ENCODE data around the gene DLX4. TPM values are rescaled to one million over a fixed set of nuclear protein-coding genes. Genes with fewer than 3 reads are reported as not detected.

The DLX4 gene
- polyA plus RNA-seq, 2 donors = 0.28 to 1.0 TPM

GRCh38 chr17:49966767-49967166 is 2.2 kb upstream of the DLX4 start:
- WGBS, 2 donors = 46 to 62% methylated on average over 3 of the region's 3 CpGs
- H3K4me3 ChIP-seq (ENCODE audit: low read depth in 1 of 2, low read length in 2 of 2) = no peak overlapping the region
- peaks cover 3 to 6% of the 10 kb centered on the region in 2 donors for H3K4me1 ChIP-seq (ENCODE audit: control insufficient read depth in 2 of 2, insufficient read depth in 2 of 2, low read length in 1 of 2)
- H3K27me3 ChIP-seq (ENCODE audit: control insufficient read depth in 1 of 2, insufficient read depth in 2 of 2, low read length in 2 of 2) = peaks cover 0 to 25% of the 10 kb centered on the region in 2 donors
- H3K36me3 ChIP-seq (ENCODE audit: control insufficient read depth in 2 of 2, insufficient read depth in 2 of 2, low read length in 1 of 2) = no peaks in the 10 kb centered on the region
- H3K9me3 ChIP-seq (ENCODE audit: control insufficient read depth in 2 of 2, insufficient read depth in 1 of 2, low read depth in 1 of 2, low read length in 1 of 2) = no peaks in the 10 kb centered on the region
- H3K27ac ChIP-seq (ENCODE audit: low read depth in 2 of 2, low read length in 1 of 2) = no peak overlapping the region

GRCh38 chr17:49967205-49967604 is 1.8 kb upstream of the DLX4 start:
- Histone ChIP-seq H3K4me1 (ENCODE audit: control insufficient read depth in 2 of 2, insufficient read depth in 2 of 2, low read length in 1 of 2) (peaks cover 3 to 6% of the 10 kb centered on the region in 2 donors), H3K27ac (ENCODE audit: low read depth in 2 of 2, low read length in 1 of 2) (no peak overlapping the region), H3K4me3 (ENCODE audit: low read depth in 1 of 2, low read length in 2 of 2) (no peak overlapping the region), H3K36me3 (ENCODE audit: control insufficient read depth in 2 of 2, insufficient read depth in 2 of 2, low read length in 1 of 2) (no peaks in the 10 kb centered on the region), H3K27me3 (ENCODE audit: control insufficient read depth in 1 of 2, insufficient read depth in 2 of 2, low read length in 2 of 2) (peaks cover 0 to 25% of the 10 kb centered on the region in 2 donors), H3K9me3 (ENCODE audit: control insufficient read depth in 2 of 2, insufficient read depth in 1 of 2, low read depth in 1 of 2, low read length in 1 of 2) (no peaks in the 10 kb centered on the region)
- WGBS, 2 donors = 26 to 42% methylated on average over 3 of the region's 3 CpGs

DNA sequence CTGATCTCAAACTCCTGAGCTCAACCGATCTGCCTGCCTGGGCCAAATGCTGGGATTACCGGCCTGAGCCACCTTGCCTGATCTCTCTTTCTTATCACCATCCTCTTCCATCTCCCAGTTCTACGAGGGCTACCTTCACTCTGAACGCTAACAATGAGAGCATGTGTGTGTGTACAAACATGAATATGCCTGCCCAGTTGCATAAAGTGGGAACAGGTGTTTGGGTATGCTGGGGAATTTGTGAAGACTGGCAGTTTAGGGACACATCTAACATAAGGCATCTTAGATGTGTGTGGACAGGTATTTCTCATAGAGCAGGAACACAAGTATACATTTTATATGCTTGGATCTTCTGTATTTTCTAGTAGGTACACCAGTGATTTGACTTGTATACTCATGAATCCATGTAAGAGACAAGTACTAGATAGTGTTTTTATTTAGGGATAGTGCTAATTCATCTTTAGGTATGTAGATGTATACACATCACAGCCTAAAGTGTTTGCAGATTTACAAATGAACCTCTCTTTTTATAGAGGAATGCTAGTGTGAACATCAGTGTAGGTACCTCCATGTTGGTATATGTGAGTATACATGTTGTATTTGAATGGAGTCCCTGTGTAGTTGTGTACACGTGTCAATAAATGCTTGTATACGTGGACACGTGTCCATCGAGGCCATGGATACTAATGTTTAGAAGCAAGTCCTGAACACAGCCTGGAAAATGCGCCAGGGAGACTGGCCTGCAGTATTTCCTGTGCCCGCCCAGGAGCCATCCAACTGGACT is 1.2 kb upstream of the DLX4 start:
- H3K4me3 ChIP-seq (ENCODE audit: low read depth in 1 of 2, low read length in 2 of 2) = peak overlapping the region; percentile 49 to 52
- 30% methylated on average over 10 of the region's 10 CpGs for WGBS, 2 donors
- no peaks in the 10 kb centered on the region for H3K36me3 ChIP-seq (ENCODE audit: control insufficient read depth in 2 of 2, insufficient read depth in 2 of 2, low read length in 1 of 2)
- H3K27ac ChIP-seq (ENCODE audit: low read depth in 2 of 2, low read length in 1 of 2) = no peak overlapping the region
- H3K27me3 ChIP-seq (ENCODE audit: control insufficient read depth in 1 of 2, insufficient read depth in 2 of 2, low read length in 2 of 2) = peaks cover 0 to 28% of the 10 kb centered on the region in 2 donors
- H3K9me3 ChIP-seq (ENCODE audit: control insufficient read depth in 2 of 2, insufficient read depth in 1 of 2, low read depth in 1 of 2, low read length in 1 of 2) = peaks cover 0 to 2% of the 10 kb centered on the region in 2 donors
- H3K4me1 ChIP-seq (ENCODE audit: control insufficient read depth in 2 of 2, insufficient read depth in 2 of 2, low read length in 1 of 2) = peaks cover 3 to 6% of the 10 kb centered on the region in 2 donors

DNA sequence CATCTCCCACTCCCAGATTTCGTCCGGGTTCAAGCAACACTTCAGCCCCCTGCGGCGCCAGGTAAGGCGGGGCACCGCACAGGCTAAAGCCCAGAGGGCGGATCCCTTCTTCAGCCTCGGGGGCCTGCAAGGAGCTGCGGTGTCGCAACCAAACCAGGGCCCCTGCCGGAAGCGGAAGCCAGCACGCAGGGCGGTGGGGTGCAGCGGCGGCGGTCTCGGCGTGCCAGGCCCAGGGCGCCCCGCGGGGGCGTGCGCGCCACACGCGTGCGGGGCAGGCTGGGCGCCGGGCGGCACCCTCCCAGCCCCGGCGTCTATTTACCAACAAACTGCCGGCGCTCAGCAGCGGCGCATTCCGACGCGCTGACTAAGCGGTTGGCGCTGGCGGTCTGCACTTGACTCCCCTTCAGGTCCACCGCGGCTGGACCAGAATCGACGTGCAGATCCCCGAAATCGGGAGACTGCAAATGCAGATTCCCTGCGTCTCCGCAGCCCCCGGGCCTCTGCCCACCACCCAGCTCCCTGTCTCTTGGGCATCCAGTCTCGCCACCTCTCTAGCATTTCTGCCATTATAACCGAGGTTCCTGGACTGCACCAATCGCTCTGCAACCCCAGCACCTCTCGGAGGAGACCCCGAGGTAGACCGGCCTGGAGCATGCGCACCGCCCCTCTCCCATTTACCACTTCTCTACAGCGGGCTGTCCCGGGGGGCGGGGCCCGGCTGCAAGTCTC is 421 bp upstream of the DLX4 start:
- Histone ChIP-seq H3K27ac (ENCODE audit: low read depth in 2 of 2, low read length in 1 of 2) (no peak overlapping the region), H3K4me1 (ENCODE audit: control insufficient read depth in 2 of 2, insufficient read depth in 2 of 2, low read length in 1 of 2) (peaks cover 3 to 6% of the 10 kb centered on the region in 2 donors), H3K36me3 (ENCODE audit: control insufficient read depth in 2 of 2, insufficient read depth in 2 of 2, low read length in 1 of 2) (no peaks in the 10 kb centered on the region), H3K9me3 (ENCODE audit: control insufficient read depth in 2 of 2, insufficient read depth in 1 of 2, low read depth in 1 of 2, low read length in 1 of 2) (peaks cover 0 to 2% of the 10 kb centered on the region in 2 donors), H3K27me3 (ENCODE audit: control insufficient read depth in 1 of 2, insufficient read depth in 2 of 2, low read length in 2 of 2) (peaks cover 0 to 28% of the 10 kb centered on the region in 2 donors), H3K4me3 (ENCODE audit: low read depth in 1 of 2, low read length in 2 of 2) (peak overlapping the region; percentile 49 to 52)
- 1 to 2% methylated on average over 35 to 64 of the region's 64 CpGs for WGBS, 2 donors

DNA sequence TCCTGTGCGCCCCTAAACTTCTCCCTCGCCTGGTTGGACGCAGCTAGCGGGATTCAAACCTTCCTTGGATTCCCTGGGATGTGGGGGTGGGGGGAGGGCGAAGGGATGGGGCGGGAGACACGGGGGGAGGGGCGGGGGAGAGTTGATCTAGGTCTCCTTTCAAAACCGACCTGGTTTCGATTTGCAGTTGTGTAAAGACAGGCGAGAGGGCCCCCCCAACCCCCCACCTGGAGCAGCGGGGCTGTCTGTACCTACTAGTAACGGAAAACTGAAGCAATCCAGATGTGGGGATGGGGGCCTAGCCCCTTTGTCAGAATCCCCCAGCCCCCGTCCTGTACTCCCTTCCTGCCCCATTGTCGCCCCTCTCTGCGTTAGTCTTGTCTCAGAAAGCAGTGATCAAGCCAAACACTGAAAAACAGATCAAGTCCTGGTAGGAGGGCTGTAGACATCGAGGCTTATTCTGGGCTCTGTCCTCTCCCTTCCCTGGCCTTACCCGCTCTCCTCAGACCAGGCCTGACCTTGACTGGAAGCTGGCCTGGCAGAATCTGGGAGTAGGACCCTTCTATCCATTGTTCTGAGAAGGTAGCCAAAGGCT is 902 bp downstream of the DLX4 start:
- H3K4me3 ChIP-seq (ENCODE audit: low read depth in 1 of 2, low read length in 2 of 2) = peak overlapping the region in 1 of 2 donors; percentile 49
- H3K27ac ChIP-seq (ENCODE audit: low read depth in 2 of 2, low read length in 1 of 2) = no peak overlapping the region
- peaks cover 3% of the 10 kb centered on the region in 2 donors for H3K4me1 ChIP-seq (ENCODE audit: control insufficient read depth in 2 of 2, insufficient read depth in 2 of 2, low read length in 1 of 2)
- H3K36me3 ChIP-seq (ENCODE audit: control insufficient read depth in 2 of 2, insufficient read depth in 2 of 2, low read length in 1 of 2) = no peaks in the 10 kb centered on the region
- H3K27me3 ChIP-seq (ENCODE audit: control insufficient read depth in 1 of 2, insufficient read depth in 2 of 2, low read length in 2 of 2) = peaks cover 0 to 24% of the 10 kb centered on the region in 2 donors
- WGBS, 2 donors = 22 to 23% methylated on average over 18 of the region's 18 CpGs
- H3K9me3 ChIP-seq (ENCODE audit: control insufficient read depth in 2 of 2, insufficient read depth in 1 of 2, low read depth in 1 of 2, low read length in 1 of 2) = peaks cover 0 to 2% of the 10 kb centered on the region in 2 donors

DNA sequence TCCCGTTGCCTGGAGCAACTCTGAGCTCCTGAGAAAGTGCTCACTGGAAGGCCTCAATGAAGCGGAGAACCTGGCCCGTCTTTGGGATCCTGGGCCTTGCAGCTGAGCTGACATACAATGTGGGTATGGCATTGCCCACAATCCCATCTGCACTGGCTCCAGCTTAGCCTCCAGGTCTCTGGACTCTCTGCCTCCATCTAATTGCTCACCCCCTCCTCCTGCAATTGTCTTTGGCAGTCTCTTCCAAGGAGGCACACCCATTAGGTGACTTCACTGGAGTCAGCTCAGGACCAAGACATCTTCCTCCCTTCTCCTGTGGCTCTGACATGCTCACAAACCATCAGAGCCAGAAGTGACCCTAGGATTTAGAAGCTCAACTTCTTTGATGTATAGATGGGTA is 1.5 kb downstream of the DLX4 start:
- Histone ChIP-seq H3K4me3 (ENCODE audit: low read depth in 1 of 2, low read length in 2 of 2) (no peak overlapping the region), H3K27me3 (ENCODE audit: control insufficient read depth in 1 of 2, insufficient read depth in 2 of 2, low read length in 2 of 2) (peaks cover 0 to 20% of the 10 kb centered on the region in 2 donors), H3K4me1 (ENCODE audit: control insufficient read depth in 2 of 2, insufficient read depth in 2 of 2, low read length in 1 of 2) (peaks cover 0 to 5% of the 10 kb centered on the region in 2 donors), H3K9me3 (ENCODE audit: control insufficient read depth in 2 of 2, insufficient read depth in 1 of 2, low read depth in 1 of 2, low read length in 1 of 2) (peaks cover 0 to 2% of the 10 kb centered on the region in 2 donors), H3K27ac (ENCODE audit: low read depth in 2 of 2, low read length in 1 of 2) (no peak overlapping the region), H3K36me3 (ENCODE audit: control insufficient read depth in 2 of 2, insufficient read depth in 2 of 2, low read length in 1 of 2) (no peaks in the 10 kb centered on the region)
- 79 to 86% methylated on average over 3 of the region's 3 CpGs for WGBS, 2 donors

DNA sequence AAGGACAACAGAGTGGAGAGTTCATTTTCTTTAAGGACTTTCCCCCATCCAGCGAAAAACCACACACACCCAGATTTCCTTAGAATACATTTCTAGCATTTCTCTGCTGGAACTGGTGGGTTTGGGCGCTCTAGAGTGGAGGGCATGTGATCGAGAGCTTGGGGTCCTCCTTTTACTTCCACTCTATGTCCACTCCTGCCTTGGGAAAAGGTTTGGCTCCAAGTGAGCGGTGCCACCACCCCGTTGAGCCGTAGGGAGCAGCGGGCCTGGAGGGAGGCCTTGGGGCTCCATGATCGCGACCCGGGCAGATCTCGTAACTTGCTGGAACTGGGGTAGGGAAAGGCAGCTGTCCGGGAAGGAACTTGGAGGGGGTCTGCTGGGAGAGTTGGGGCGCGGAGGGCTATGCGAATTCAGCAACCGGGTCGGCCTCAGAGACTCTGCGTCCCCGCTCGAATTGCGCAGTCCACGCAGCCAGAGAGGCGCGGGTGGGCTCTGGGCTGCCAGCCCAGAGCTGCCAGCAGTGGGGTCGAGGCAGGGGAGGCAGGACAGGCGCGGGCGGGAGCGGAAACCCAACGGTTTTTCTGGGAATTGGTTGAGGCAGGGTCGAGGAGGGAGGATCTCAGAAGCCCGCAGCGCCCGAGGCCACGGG is 2.3 kb downstream of the DLX4 start:
- Histone ChIP-seq H3K9me3 (ENCODE audit: control insufficient read depth in 2 of 2, insufficient read depth in 1 of 2, low read depth in 1 of 2, low read length in 1 of 2) (peaks cover 0 to 2% of the 10 kb centered on the region in 2 donors), H3K36me3 (ENCODE audit: control insufficient read depth in 2 of 2, insufficient read depth in 2 of 2, low read length in 1 of 2) (no peaks in the 10 kb centered on the region), H3K27me3 (ENCODE audit: control insufficient read depth in 1 of 2, insufficient read depth in 2 of 2, low read length in 2 of 2) (peaks cover 0 to 15% of the 10 kb centered on the region in 2 donors), H3K4me3 (ENCODE audit: low read depth in 1 of 2, low read length in 2 of 2) (no peak overlapping the region), H3K4me1 (ENCODE audit: control insufficient read depth in 2 of 2, insufficient read depth in 2 of 2, low read length in 1 of 2) (peaks cover 0 to 10% of the 10 kb centered on the region in 2 donors), H3K27ac (ENCODE audit: low read depth in 2 of 2, low read length in 1 of 2) (no peak overlapping the region)
- WGBS, 2 donors = 20% methylated on average over 33 to 35 of the region's 35 CpGs

GRCh38 chr17:49971848-49972485 is 3.0 kb downstream of the DLX4 start:
- Histone ChIP-seq H3K27ac (ENCODE audit: low read depth in 2 of 2, low read length in 1 of 2) (no peak overlapping the region), H3K36me3 (ENCODE audit: control insufficient read depth in 2 of 2, insufficient read depth in 2 of 2, low read length in 1 of 2) (no peaks in the 10 kb centered on the region), H3K4me1 (ENCODE audit: control insufficient read depth in 2 of 2, insufficient read depth in 2 of 2, low read length in 1 of 2) (peaks cover 0 to 10% of the 10 kb centered on the region in 2 donors), H3K9me3 (ENCODE audit: control insufficient read depth in 2 of 2, insufficient read depth in 1 of 2, low read depth in 1 of 2, low read length in 1 of 2) (peaks cover 0 to 2% of the 10 kb centered on the region in 2 donors), H3K4me3 (ENCODE audit: low read depth in 1 of 2, low read length in 2 of 2) (peak overlapping the region; percentile 0 to 2), H3K27me3 (ENCODE audit: control insufficient read depth in 1 of 2, insufficient read depth in 2 of 2, low read length in 2 of 2) (peaks cover 0 to 15% of the 10 kb centered on the region in 2 donors)
- 3% methylated on average over 38 to 55 of the region's 55 CpGs for WGBS, 2 donors
